GM12878 (cell line): ENCODE measurements around the gene BNIP3.

Source experiments
- BHLHE40 ChIP-seq, 2 experiments: fragments of 450-650 bp in 1 of 2; IDR thresholded peaks; 2 replicates each; pipeline ENCODE4 v1.6.1; 2011 to 2017; ENCODE audit warnings: low read depth in 2 of 2, borderline replicate concordance in 1 of 2, improper control_type of control experiment in 1 of 2, low read length in 1 of 2, mild to moderate bottlenecking in 1 of 2
- FOXM1 ChIP-seq: IDR thresholded peaks from 2 replicates; pipeline ENCODE4 v1.6.1; 2012; ENCODE audit warnings: low read depth, mild to moderate bottlenecking, inconsistent platforms, low read length, moderate library complexity
- JUNB ChIP-seq: IDR thresholded peaks from 2 replicates; pipeline ENCODE4 v1.6.1; 2016; ENCODE audit warnings: antibody characterized with exemption, mild to moderate bottlenecking
- SP1 ChIP-seq: IDR thresholded peaks from one replicate; pipeline ENCODE4 v1.6.1; 2011; ENCODE audit warnings: low read depth, low read length

- TF ChIP-seq SP1 (no peak), BHLHE40 (IDR thresholded peaks at IDR 0.05; ENCODE audit: borderline replicate concordance in 1 of 2, low read depth in 2 of 2, low read length in 1 of 2) (no peak), JUNB (no peak), FOXM1 (no peak)
Observed at GRCh38 chr10:132020456-132020855, 38.7 kb upstream of the BNIP3 start.
